ENCODE results near the gene PRRC2C. TPM values are rescaled to one million over a fixed set of nuclear protein-coding genes. Genes with fewer than 3 reads are reported as not detected.

PRRC2C gene
- total RNA-seq, 6 experiments from 2014 or later: 125 to 144 (median 136) TPM

- TF ChIP-seq, protein P1, sequence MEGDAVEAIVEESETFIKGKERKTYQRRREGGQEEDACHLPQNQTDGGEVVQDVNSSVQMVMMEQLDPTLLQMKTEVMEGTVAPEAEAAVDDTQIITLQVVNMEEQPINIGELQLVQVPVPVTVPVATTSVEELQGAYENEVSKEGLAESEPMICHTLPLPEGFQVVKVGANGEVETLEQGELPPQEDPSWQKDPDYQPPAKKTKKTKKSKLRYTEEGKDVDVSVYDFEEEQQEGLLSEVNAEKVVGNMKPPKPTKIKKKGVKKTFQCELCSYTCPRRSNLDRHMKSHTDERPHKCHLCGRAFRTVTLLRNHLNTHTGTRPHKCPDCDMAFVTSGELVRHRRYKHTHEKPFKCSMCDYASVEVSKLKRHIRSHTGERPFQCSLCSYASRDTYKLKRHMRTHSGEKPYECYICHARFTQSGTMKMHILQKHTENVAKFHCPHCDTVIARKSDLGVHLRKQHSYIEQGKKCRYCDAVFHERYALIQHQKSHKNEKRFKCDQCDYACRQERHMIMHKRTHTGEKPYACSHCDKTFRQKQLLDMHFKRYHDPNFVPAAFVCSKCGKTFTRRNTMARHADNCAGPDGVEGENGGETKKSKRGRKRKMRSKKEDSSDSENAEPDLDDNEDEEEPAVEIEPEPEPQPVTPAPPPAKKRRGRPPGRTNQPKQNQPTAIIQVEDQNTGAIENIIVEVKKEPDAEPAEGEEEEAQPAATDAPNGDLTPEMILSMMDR (IDR thresholded peaks at IDR 0.05): no peak
- Mint-ChIP-seq H3K36me3 (ENCODE audit: low read depth) (peaks cover 39% of the 10 kb centered on the region), H3K4me1 (ENCODE audit: low read depth) (peaks cover 7% of the 10 kb centered on the region), H3K9me3 (no peaks in the 10 kb centered on the region), H3K27ac (peak overlapping the region; percentile 9), H3K4me3 (no peak overlapping the region), H3K27me3 (ENCODE audit: insufficient read depth) (no peaks in the 10 kb centered on the region)
- no peak for DNase-seq
These were observed 98.4 kb downstream of the PRRC2C start for GRCh38 chr1:171583591-171584201.

DNA sequence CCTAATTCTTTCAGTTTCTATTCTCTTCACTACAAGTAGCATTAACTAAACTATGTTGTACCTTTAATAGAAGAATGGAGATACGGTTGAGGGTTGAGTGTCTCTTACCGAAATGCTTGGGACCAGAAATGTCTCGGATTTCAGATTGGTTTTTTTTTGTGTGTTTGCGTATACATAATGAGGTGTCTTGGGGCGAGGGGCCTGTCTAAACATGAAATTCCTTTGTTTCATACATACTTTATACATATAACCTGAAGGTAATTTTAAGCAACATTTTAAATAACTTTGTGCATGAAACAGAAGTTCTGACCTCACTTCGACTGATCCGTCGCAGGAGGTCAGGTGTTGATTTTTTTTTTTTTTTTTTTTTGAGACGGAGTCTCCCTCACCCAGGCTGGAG, 100.4 kb downstream of the PRRC2C start:
- TF ChIP-seq, protein P1 (IDR thresholded peaks at IDR 0.05): no peak
- H3K4me1 Mint-ChIP-seq (ENCODE audit: low read depth): peaks cover 24% of the 10 kb centered on the region
- no peak overlapping the region for H3K4me3 Mint-ChIP-seq
- H3K9me3 Mint-ChIP-seq: no peaks in the 10 kb centered on the region
- DNase-seq: no peak
- no peaks in the 10 kb centered on the region for H3K27me3 Mint-ChIP-seq (ENCODE audit: insufficient read depth)
- H3K27ac Mint-ChIP-seq: no peak overlapping the region
- H3K36me3 Mint-ChIP-seq (ENCODE audit: low read depth): peaks cover 38% of the 10 kb centered on the region

GRCh38 chr1:171588230-171588629, 102.9 kb downstream of the PRRC2C start:
- Mint-ChIP-seq H3K36me3 (ENCODE audit: low read depth) (peaks cover 54% of the 10 kb centered on the region), H3K4me3 (no peak overlapping the region), H3K27me3 (ENCODE audit: insufficient read depth) (no peaks in the 10 kb centered on the region), H3K27ac (no peak overlapping the region), H3K9me3 (no peaks in the 10 kb centered on the region), H3K4me1 (ENCODE audit: low read depth) (peaks cover 24% of the 10 kb centered on the region)
- no peak for DNase-seq
- TF ChIP-seq, protein P1 (IDR thresholded peaks at IDR 0.05): no peak

GRCh38 chr1:171590022-171590421, 104.7 kb downstream of the PRRC2C start:
- Mint-ChIP-seq H3K4me1 (ENCODE audit: low read depth) (peaks cover 18% of the 10 kb centered on the region), H3K9me3 (no peaks in the 10 kb centered on the region), H3K27me3 (ENCODE audit: insufficient read depth) (no peaks in the 10 kb centered on the region), H3K36me3 (ENCODE audit: low read depth) (peaks cover 45% of the 10 kb centered on the region), H3K4me3 (no peak overlapping the region), H3K27ac (peak overlapping the region; percentile 71)
- peak; percentile 29 for DNase-seq
- TF ChIP-seq, protein P1 (IDR thresholded peaks at IDR 0.05): no peak

DNA sequence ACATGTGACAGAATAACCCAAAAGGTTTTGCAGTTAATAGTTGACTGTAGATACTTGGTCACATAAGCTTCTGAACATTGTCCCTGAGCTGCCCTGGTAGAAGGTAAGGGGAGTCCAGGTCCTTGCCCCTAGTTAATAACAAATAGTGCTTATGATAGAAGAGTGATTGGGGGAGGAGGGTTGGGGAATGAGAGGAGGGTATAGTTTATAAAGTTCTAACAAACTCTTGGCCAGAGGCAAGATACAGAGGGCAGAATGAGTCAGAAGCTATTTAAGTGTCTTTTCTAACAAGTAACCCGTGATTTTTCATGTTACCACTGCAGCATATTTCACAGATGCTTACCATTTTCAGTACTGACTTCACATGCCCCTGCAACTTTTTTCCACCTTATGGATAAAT, 110.0 kb downstream of the PRRC2C start:
- Mint-ChIP-seq H3K9me3 (no peaks in the 10 kb centered on the region), H3K4me3 (no peak overlapping the region), H3K27ac (0 out of 2 replicates have a peak overlapping the region, but pooled peaks have one; percentile 45), H3K4me1 (ENCODE audit: low read depth) (peaks cover 7% of the 10 kb centered on the region), H3K36me3 (ENCODE audit: low read depth) (peaks cover 36% of the 10 kb centered on the region), H3K27me3 (ENCODE audit: insufficient read depth) (no peaks in the 10 kb centered on the region)
- DNase-seq: peak; percentile 12
- TF ChIP-seq, protein P1 (IDR thresholded peaks at IDR 0.05): no peak

Data from HFFc6 (cell line).